Measurements from ENCODE around the gene CCDC97. TPM values are rescaled to one million over a fixed set of nuclear protein-coding genes. Genes with fewer than 3 reads are reported as not detected.
A peak's percentile ranks its signal among the peaks of the same experiment; 100 is the strongest.

CCDC97 gene
- total and polyA plus RNA-seq, 2 of the 8 experiments (the other 6 are each of a cell fraction or from before 2014, with no cell fraction given), result 19.8 to 27.1 TPM

DNA sequence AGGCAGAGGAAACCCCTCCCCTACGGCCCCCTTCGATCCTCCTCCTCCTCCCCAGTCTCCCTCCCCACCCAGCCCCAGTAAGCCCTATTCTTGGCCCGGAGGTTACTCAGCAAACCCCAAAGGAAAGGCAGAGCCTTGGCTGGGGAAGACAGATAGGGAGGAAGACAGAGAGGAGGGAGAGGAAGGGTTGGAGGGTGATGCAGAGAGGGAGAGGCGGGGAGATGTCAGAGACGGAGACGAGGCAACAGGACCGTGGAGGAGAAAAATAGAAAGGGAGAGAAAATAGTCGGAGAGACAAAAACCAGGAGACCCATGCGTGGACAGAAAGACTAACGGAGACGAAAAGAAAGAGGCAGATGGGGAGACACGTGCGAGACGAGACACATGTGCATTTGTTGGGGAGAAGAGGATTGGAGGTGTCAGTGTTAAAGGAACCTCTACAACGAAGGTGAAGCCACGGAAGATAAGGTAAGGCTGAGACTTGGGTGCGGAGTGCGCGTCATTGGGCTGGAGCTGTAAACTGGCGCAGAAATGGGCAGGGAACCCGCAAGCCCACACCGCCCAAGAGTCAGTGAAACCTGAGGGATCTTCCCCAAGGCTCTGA, 40.9 kb downstream of the CCDC97 start:
- no peak for FAIRE-seq
- 6% methylated on average over 20 of the region's 22 CpGs; no CpG with 5 or more reads in 1 of the 2 experiments for WGBS, 2 experiments (ENCODE audit: extremely low coverage in 1 of 2, insufficient coverage in 1 of 2, insufficient read length in 1 of 2, insufficient replicate concordance in 2 of 2, low coverage in 1 of 2, low lambda C conversion rate in 2 of 2, missing lambda C conversion rate in 1 of 2)
- CTCF ChIA-PET (ENCODE audit: partially characterized antibody), result interaction anchor here (1.0 to 8.0 kb wide), 4 partner anchors 9 to 50 kb away, joined by 3 to 33 read pairs (median 14); no protein-coding TSS in a partner anchor
- no peak for TF ChIP-seq KDM4A (IDR thresholded peaks at IDR 0.05; ENCODE audit: low read depth, low read length, severe bottlenecking)
- no peak for TF ChIP-seq FOSL1 (IDR thresholded peaks at IDR 0.05; ENCODE audit: insufficient read depth, low read depth, low read length)
- TF ChIP-seq CBX5 (IDR thresholded peaks at IDR 0.05; ENCODE audit: low read depth, low read length), result no peak
- TF ChIP-seq NANOG (IDR thresholded peaks at IDR 0.05; ENCODE audit: insufficient read depth, low read depth, low read length, poor library complexity, severe bottlenecking), result no peak
- no peak for TF ChIP-seq YY1 (IDR thresholded peaks at IDR 0.05; ENCODE audit: low read depth, low read length)
- TF ChIP-seq, protein P1, sequence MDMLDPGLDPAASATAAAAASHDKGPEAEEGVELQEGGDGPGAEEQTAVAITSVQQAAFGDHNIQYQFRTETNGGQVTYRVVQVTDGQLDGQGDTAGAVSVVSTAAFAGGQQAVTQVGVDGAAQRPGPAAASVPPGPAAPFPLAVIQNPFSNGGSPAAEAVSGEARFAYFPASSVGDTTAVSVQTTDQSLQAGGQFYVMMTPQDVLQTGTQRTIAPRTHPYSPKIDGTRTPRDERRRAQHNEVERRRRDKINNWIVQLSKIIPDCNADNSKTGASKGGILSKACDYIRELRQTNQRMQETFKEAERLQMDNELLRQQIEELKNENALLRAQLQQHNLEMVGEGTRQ (IDR thresholded peaks at IDR 0.05; ENCODE audit: low read length), result no peak
- TF ChIP-seq CEBPB (IDR thresholded peaks at IDR 0.05; ENCODE audit: low read depth, low read length), result no peak
- no peak for TF ChIP-seq POU5F1 (IDR thresholded peaks at IDR 0.05; ENCODE audit: low read depth, low read length)
- TF ChIP-seq SUZ12 (IDR thresholded peaks at IDR 0.05; ENCODE audit: low read length), result peak; percentile 64; the same call in 1 of the 2 replicates
- no peak for TF ChIP-seq RXRA (IDR thresholded peaks at IDR 0.05; ENCODE audit: insufficient read depth, low read depth, low read length)
- TF ChIP-seq SIN3A (conservative IDR thresholded peaks at IDR 0.05 in 1 of 2, IDR thresholded peaks at IDR 0.05 in 1 of 2; ENCODE audit: low read depth in 1 of 2, low read length in 2 of 2), result 0 out of 4 replicates have a peak, but pooled peaks of 1 of the 2 experiments have one; percentile 25

More for the DNA sequence above, 40.9 kb downstream of the CCDC97 start:
- no peak overlapping the region for H3K23ac ChIP-seq (ENCODE audit: insufficient read length)
- no peak overlapping the region for H3K27ac ChIP-seq (ENCODE audit: low read depth, low read length)
- H3K56ac ChIP-seq (replicated peaks; ENCODE audit: insufficient read length, low read depth, low read length), result no peak overlapping the region
- no peak overlapping the region for H2BK120ac ChIP-seq (replicated peaks; ENCODE audit: low read depth, low read length)
- H2AFZ ChIP-seq (ENCODE audit: low read length), result 0 out of 2 replicates have a peak overlapping the region, but pooled peaks have one; percentile 27
- peaks cover 0 to 2% of the 10 kb centered on the region in 2 experiments for H4K20me1 ChIP-seq (replicated peaks in 1 of 2; ENCODE audit: control insufficient read depth in 1 of 2, insufficient read depth in 2 of 2, low read length in 2 of 2)
- H2BK15ac ChIP-seq (ENCODE audit: low read length), result no peak overlapping the region
- H2AK5ac ChIP-seq (ENCODE audit: low read depth, low read length), result no peak overlapping the region
- H4K91ac ChIP-seq (replicated peaks; ENCODE audit: insufficient read length, low read length), result peak overlapping the region; percentile 3
- H2BK5ac ChIP-seq (ENCODE audit: low read depth, low read length), result no peak overlapping the region; the same call in 1 of the 2 replicates
- H4K5ac ChIP-seq (ENCODE audit: insufficient read length, low read depth, low read length), result no peak overlapping the region
- peak overlapping the region; percentile 29; the same call in 1 of the 2 replicates for H2BK12ac ChIP-seq (ENCODE audit: low read depth, low read length)
- H3K18ac ChIP-seq (ENCODE audit: extremely low read depth, low read length), result no peak overlapping the region; the same call in 1 of the 2 replicates
- H4K8ac ChIP-seq (ENCODE audit: extremely low read depth, insufficient read depth, low read length), result no peak overlapping the region; the same call in 1 of the 2 replicates
- H3K9me3 ChIP-seq (ENCODE audit: insufficient read depth in 2 of 2, low read depth in 1 of 2, low read length in 1 of 2), result no peaks in the 10 kb centered on the region
- DNase-seq (ENCODE audit: low read depth in 1 of 2, low spot score in 2 of 2), result no peak
- peaks cover 27% of the 10 kb centered on the region for H3K23me2 ChIP-seq (ENCODE audit: low read depth, low read length)
- H3K4me1 ChIP-seq (replicated peaks in 1 of 4; ENCODE audit: control insufficient read depth in 3 of 4, insufficient read depth in 4 of 4, low read length in 3 of 4), result peaks cover 0 to 14% (median 4%) of the 10 kb centered on the region in 4 experiments; a peak in 5 of 7 replicates
- peak overlapping the region; percentile 52 to 75 (median 70) for H3K4me3 ChIP-seq (ENCODE audit: extremely low read depth in 1 of 4, insufficient read depth in 2 of 4, low read depth in 3 of 4, low read length in 4 of 4)
- no peak overlapping the region for H3K9ac ChIP-seq (replicated peaks in 1 of 4; ENCODE audit: extremely low read depth in 1 of 4, low read depth in 3 of 4, low read length in 3 of 4)
- H3K27me3 ChIP-seq (replicated peaks in 1 of 4; ENCODE audit: control insufficient read depth in 3 of 4, extremely low read depth in 1 of 4, insufficient read depth in 3 of 4, low read length in 3 of 4), result peaks cover 10 to 36% (median 28%) of the 10 kb centered on the region in 4 experiments
- H3K79me2 ChIP-seq (ENCODE audit: control insufficient read depth in 1 of 2, insufficient read depth in 2 of 2, low read length in 2 of 2), result no peaks in the 10 kb centered on the region
- H3K36me3 ChIP-seq (ENCODE audit: control insufficient read depth in 2 of 4, insufficient read depth in 4 of 4, low read length in 3 of 4), result no peaks in the 10 kb centered on the region
- H3K4me2 ChIP-seq (ENCODE audit: insufficient read depth in 1 of 2, low read depth in 2 of 2, low read length in 2 of 2), result peak overlapping the region; percentile 88 to 92
- H2BK20ac ChIP-seq (ENCODE audit: low read length), result no peak overlapping the region
- no peak overlapping the region for H3K14ac ChIP-seq (ENCODE audit: insufficient read length)
- H3K79me1 ChIP-seq (ENCODE audit: low read depth, low read length), result no peaks in the 10 kb centered on the region
- no peak overlapping the region for H3K4ac ChIP-seq (replicated peaks; ENCODE audit: insufficient read length, low read depth, low read length)
- POLR2A ChIA-PET (ENCODE audit: partially characterized antibody), result interaction anchor here (2.0 to 5.4 kb wide), 3 partner anchors 13 to 512 kb away, joined by 6 to 29 read pairs (median 7); partner anchors contain the start of gene B9D2

Measured in H1 (cell line).